Measurements from ENCODE around the gene CNGB1. TPM values are rescaled to one million over a fixed set of nuclear protein-coding genes. Genes with fewer than 3 reads are reported as not detected.

The CNGB1 gene
- total and polyA plus RNA-seq, 2 of the 13 experiments (the other 11 are each of a cell fraction or from before 2014, with no cell fraction given), result 0.02 to 0.15 TPM

- intact Hi-C loops (cut with micrococcal nuclease; ENCODE audit: unreplicated experiment), result loop anchor here (1.0 to 10.0 kb wide), 4 partner anchors 101 to 267 kb away; partner anchors contain the start of gene KATNB1
- FAIRE-seq (peak; percentile 23), DNase-seq (ENCODE audit: low spot score) (peak; percentile 42), ATAC-seq (no peak)
- POLR2A ChIA-PET, result interaction anchor here (0.6 to 4.1 kb wide), 13 partner anchors 10 to 267 kb away, joined by 3 to 24 read pairs (median 4); partner anchors contain the start of genes CFAP20 and KATNB1
- whole genome bisulfite sequencing (ENCODE audit: low lambda C conversion rate), result 43% methylated on average over 5 of the region's 10 CpGs
- BruUV-seq (replicated peaks), result no TSS peak
- in situ Hi-C loops (cut with HindIII; ENCODE audit: extremely low pct_ligation_motif_present, low pct_unique_long_range_greater_than_20kb), result loop anchor here (5.0 kb wide), 2 partner anchors 105 to 245 kb away; no protein-coding TSS in a partner anchor
- peak overlapping the region; percentile 85 to 98 (median 93) for H3K4me3 ChIP-seq (replicated peaks in 1 of 3; ENCODE audit: insufficient read depth in 1 of 3, low read depth in 2 of 3, low read length in 3 of 3)
- H3K9ac ChIP-seq (ENCODE audit: insufficient read depth, low read depth, low read length), result peak overlapping the region; percentile 76
- H3K9me3 ChIP-seq (ENCODE audit: low read length), result peaks cover 8% of the 10 kb centered on the region
- H3K27me3 ChIP-seq (ENCODE audit: control insufficient read depth in 1 of 2, insufficient read depth in 2 of 2, low read length in 2 of 2), result no peaks in the 10 kb centered on the region; a peak in 1 of 5 replicates
- H3K27ac ChIP-seq (ENCODE audit: extremely low read length, insufficient read depth, low read length), result peak overlapping the region; percentile 34
- no peaks in the 10 kb centered on the region for H4K20me1 ChIP-seq (ENCODE audit: insufficient read depth, low read length)
- peaks cover 6 to 30% of the 10 kb centered on the region in 2 experiments; a peak in 4 of 5 replicates for H3K36me3 ChIP-seq (replicated peaks in 1 of 2; ENCODE audit: control insufficient read depth in 1 of 2, insufficient read depth in 2 of 2, low read length in 2 of 2)
- H3K4me1 ChIP-seq (ENCODE audit: insufficient read depth, low read length), result peaks cover 34% of the 10 kb centered on the region
- H3K79me2 ChIP-seq (ENCODE audit: insufficient read depth, low read length), result peaks cover 9% of the 10 kb centered on the region
- no peak overlapping the region for H2AFZ ChIP-seq (ENCODE audit: low read length)
- peak overlapping the region; percentile 94 for H3K4me2 ChIP-seq (ENCODE audit: low read depth, low read length)
- CTCF ChIA-PET (ENCODE audit: low intra/inter-chr PET ratio, low total read pairs), result interaction anchor here (1.3 kb wide), 1 partner anchor 102 kb away, joined by 7 read pairs; no protein-coding TSS in a partner anchor
- TF ChIP-seq CREB1 (IDR thresholded peaks at IDR 0.05), result no peak
- no peak for TF ChIP-seq CREB1 (CRISPR knock-in tag; IDR thresholded peaks at IDR 0.05)
- TF ChIP-seq ZC3H13 (CRISPR knock-in tag; IDR thresholded peaks at IDR 0.05), result peak; percentile 53; the same call in 1 of the 2 replicates
- no peak for TF ChIP-seq LBX2 (CRISPR knock-in tag; IDR thresholded peaks at IDR 0.05; ENCODE audit: borderline replicate concordance)
- TF ChIP-seq, protein P1, sequence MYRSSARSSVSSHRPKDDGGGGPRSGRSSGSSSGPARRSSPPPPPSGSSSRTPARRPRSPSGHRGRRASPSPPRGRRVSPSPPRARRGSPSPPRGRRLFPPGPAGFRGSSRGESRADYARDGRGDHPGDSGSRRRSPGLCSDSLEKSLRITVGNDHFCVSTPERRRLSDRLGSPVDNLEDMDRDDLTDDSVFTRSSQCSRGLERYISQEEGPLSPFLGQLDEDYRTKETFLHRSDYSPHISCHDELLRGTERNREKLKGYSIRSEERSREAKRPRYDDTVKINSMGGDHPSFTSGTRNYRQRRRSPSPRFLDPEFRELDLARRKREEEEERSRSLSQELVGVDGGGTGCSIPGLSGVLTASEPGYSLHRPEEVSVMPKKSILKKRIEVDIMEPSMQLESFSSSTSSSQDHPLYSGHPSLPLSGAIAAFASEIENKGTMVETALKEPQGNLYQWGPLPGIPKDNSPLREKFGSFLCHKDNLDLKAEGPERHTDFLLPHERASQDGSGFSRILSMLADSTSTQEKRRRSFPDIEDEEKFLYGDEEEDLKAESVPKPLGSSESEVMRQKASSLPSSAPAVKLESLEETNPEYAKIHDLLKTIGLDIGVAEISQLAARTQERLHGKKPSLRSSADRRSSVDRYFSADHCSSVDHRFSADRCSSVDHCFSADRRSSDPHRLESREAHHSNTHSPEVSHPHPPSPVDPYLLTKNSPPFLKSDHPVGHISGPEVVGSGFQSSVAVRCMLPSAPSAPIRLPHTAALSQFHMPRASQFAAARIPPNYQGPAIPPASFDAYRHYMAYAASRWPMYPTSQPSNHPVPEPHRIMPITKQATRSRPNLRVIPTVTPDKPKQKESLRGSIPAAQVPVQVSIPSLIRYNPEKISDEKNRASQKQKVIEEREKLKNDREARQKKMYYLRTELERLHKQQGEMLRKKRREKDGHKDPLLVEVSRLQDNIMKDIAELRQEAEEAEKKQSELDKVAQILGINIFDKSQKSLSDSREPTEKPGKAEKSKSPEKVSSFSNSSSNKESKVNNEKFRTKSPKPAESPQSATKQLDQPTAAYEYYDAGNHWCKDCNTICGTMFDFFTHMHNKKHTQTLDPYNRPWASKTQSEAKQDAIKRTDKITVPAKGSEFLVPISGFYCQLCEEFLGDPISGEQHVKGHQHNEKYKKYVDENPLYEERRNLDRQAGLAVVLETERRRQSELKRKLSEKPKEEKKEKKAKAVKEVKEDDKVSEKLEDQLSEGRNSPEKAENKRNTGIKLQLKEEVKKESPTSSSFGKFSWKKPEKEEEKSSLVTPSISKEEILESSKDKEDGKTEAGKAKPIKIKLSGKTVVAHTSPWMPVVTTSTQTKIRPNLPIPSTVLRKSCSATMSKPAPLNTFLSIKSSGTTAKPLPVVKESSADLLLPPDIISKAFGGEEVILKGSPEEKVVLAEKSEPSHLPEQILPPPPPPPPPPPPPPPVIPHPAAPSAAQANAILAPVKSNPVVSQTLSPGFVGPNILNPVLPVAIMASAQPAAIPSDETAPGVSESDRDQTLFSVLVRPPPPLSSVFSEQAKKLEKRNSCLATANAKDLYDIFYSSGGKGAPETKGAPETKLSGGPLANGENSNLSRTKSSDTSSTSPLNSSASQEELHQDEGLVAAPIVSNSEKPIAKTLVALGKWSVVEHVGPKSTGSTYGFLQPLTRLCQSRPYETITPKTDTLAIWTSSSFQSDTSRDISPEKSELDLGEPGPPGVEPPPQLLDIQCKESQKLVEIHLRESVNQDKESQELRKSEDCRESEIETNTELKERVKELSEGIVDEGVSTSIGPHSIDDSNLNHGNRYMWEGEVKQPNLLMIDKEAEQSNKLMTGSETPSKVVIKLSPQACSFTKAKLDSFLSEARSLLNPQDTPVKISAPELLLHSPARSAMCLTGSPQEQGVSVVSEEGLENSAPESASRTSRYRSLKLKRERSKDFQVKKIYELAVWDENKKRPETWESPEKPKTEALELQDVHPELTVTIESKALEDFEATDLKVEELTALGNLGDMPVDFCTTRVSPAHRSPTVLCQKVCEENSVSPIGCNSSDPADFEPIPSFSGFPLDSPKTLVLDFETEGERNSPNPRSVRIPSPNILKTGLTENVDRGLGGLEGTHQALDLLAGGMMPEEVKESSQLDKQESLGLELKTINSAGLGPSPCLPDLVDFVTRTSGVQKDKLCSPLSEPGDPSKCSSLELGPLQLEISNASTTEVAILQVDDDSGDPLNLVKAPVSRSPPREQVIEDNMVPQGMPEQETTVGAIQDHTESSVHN (CRISPR knock-in tag; IDR thresholded peaks at IDR 0.05), result no peak
- TF ChIP-seq GLMP (CRISPR knock-in tag; IDR thresholded peaks at IDR 0.05; ENCODE audit: borderline replicate concordance), result no peak
- TF ChIP-seq, protein P2, sequence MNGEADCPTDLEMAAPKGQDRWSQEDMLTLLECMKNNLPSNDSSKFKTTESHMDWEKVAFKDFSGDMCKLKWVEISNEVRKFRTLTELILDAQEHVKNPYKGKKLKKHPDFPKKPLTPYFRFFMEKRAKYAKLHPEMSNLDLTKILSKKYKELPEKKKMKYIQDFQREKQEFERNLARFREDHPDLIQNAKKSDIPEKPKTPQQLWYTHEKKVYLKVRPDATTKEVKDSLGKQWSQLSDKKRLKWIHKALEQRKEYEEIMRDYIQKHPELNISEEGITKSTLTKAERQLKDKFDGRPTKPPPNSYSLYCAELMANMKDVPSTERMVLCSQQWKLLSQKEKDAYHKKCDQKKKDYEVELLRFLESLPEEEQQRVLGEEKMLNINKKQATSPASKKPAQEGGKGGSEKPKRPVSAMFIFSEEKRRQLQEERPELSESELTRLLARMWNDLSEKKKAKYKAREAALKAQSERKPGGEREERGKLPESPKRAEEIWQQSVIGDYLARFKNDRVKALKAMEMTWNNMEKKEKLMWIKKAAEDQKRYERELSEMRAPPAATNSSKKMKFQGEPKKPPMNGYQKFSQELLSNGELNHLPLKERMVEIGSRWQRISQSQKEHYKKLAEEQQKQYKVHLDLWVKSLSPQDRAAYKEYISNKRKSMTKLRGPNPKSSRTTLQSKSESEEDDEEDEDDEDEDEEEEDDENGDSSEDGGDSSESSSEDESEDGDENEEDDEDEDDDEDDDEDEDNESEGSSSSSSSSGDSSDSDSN (CRISPR knock-in tag; IDR thresholded peaks at IDR 0.05), result no peak
- 0 out of 2 replicates have a peak, but pooled peaks have one; percentile 24 for TF ChIP-seq NCOA2 (CRISPR knock-in tag; IDR thresholded peaks at IDR 0.05)
Observed at GRCh38 chr16:58001781-58002415, 31.0 kb upstream of the CNGB1 start.

All from HepG2 (cell line).